Mesenteric fat pad (tissue), 1 donor: ENCODE results near the gene FAM171A2. TPM values are rescaled to one million over a fixed set of nuclear protein-coding genes. Genes with fewer than 3 reads are reported as not detected.
"Not testable (repeated sequence)": the region's sequence is repeated elsewhere in the genome, so short reads cannot be mapped to it uniquely, and the experiment has no call there.

Source experiments
- DNase-seq: peaks from one replicate; pipeline ENCODE4 v3.0.0-alpha.2; 2020; ENCODE audit warnings: low spot score
- total RNA-seq: library from RNA; stranded (reverse); fragmentation: NEBNext Ultra II Directional; extraction: Animal tissue kit (Norgen Biotek cat#: 25700); gene quantifications from one replicate; pipeline ENCODE4 v1.2.1, GENCODE V29; 2021
- donor health status: DM: yes; HTN: yes; CAD: no.

The FAM171A2 gene
- total RNA-seq, 1 donor from 2014 or later = 3.0 TPM

DNA sequence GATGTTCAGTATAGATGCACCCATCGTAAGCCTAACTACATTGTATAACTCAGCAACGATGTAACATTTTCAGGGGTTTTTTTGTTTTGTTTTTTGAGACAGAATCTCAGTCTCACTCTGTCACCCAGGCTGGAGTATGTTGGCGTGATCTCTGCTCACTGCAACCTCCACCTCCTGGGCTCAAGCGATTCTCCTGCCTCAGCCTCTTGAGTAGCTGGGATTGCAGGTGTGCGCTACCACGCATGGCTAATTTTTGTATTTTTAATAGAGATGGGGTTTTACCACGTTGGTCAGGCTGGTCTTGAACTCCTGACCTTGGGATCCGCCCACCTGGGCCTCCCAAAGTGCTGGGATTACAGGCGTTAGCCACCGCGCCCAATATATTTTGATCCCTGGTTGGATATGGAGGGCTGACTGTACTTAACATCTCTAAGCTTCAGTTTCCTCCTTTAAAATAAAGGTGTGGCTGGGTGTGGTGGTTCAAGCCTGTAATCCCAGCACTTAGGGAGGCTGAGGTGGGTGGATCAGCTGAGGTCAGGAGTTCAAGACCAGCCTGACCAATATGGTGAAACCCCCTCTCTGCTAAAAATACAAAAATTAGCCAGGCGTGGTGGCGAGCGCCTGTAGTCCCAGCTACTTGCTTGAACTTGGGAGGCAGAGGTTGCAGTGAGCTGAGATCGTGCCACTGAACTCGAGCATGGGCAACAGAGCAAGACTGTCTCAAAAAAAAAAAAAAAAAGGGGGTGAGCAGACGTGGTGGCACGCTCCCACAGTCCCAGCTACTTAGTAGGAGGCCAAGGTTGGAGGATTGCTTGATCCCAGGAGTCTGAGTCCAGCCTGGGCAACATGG, 16.2 kb downstream of the FAM171A2 start:
- DNase-seq = not testable (repeated sequence)

DNA sequence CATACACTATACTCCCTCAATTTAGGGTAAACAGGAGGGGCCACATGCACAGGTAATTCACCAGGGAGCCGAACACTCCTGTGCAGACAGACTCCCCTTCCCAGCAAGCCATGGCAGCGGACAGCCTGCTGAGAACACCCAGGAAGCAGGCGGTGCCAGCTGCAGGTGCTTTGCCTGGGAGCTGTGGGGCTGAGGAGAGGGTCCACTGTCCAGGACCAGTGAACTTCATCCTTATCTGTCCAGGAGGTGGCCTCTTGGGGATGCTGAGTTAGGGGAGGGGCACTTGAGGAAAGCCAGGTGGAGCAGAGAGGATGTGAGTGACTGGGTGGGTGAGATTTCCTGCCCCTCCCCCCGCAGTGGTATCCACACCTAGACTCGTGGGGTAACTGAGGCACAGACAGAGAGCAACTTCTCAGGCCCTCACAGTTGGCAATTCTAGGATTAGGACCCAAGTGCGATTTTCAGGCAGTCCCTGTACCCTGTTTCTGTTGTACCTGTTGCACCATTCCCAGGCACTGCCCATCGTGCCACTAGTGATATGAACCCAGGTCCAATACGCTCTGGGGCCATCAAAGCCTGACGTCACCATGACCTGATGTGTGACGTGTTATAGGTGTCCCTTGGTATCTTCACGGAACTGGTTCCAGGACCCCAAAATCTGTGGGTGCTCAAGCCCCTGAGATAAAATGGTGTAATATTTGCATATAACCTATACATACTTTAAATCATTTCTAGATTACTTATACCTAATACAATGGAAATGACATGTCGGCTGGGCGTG, 17.4 kb downstream of the FAM171A2 start:
- DNase-seq = no peak

DNA sequence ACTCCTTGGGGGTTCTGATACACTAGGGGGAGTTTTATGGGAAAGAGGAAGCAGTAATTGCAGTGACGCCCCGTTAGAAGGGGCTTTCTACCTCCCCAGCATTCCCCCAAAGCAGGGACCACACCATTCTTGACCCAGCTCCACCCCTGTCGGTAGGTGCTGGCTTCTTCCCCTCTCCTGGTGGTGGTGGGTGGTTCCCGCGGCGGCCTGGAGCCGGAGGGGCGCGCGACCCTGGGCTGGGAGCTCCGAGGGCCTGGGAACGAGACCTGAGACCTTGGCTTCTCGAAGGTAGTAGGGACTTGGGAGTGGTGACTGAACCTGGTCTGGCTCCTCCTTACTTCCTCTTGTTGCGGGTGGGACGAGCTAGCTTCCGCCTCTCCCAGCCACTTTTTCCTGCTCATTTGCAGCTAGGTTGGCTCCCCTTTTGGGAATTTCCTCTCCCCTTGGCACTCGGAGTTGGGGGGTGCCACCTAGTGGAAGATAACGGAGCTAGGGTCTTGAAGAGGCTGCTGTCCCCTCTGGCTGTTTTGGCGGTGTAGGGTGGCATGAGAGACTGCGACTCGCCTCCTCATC, 18.1 kb downstream of the FAM171A2 start:
- no peak for DNase-seq

DNA sequence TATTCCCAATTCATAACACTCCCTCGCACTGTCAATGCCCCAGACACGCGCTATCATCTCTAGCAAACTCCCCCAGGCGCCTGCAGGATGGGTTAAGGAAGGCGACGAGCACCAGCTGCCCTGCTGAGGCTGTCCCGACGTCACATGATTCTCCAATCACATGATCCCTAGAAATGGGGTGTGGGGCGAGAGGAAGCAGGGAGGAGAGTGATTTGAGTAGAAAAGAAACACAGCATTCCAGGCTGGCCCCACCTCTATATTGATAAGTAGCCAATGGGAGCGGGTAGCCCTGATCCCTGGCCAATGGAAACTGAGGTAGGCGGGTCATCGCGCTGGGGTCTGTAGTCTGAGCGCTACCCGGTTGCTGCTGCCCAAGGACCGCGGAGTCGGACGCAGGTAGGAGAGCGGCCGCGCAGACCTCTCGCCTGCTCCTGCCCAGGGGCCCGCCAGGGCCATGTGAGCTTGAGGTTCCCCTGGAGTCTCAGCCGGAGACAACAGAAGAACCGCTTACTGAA, 18.7 kb downstream of the FAM171A2 start, which contains the start of gene GRN:
Gene GRN (plus strand): TSS at position 364 of the 515 bp plus-strand sequence. CDS start 3,863 bp downstream, outside the sequence.
- peak; percentile 95 for DNase-seq

- DNase-seq = no peak
Observed at GRCh38 chr17:44343510-44344209, 20.0 kb downstream of the FAM171A2 start.

- not testable (repeated sequence) for DNase-seq
Observed at GRCh38 chr17:44340553-44340952, 23.1 kb downstream of the FAM171A2 start.

DNA sequence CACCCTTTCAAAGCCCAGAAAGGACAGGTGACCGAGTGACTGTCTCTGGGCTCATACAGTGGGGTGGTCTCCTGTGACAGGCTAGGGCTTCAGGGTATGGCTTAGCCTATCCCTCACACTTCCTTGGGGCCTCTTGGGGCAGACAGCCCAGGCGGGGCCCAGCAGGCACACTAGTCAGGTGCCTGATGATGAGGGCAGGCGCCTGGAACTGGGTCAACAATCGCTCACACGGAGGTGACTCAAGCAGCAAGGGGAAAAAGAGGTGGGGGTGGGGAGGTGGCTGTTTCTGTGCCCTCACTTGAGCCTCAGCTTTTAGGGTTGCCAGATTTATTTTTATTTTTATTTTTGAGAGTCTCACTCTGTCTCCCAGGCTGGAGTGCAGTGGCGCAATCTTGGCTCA, 25.0 kb downstream of the FAM171A2 start:
- no peak for DNase-seq

DNA sequence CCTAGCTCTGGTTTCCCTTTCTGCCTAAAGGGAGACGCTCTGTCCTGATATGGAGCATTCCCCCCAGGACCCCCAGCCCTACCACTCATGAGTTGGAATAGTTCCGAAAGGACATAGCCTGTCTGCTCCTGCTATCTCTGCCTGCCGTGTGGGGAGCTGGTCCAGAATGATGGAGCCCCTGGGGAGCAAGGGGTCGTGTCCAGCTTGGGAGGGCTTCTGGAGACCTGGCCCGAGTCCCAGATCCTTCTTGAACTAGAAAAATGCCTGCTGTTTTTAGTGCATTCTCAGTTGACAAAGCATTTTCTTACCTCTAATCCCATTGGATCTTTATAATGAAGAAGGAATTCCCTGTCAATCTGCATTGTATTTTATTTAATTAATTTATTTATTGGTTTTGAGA, 27.7 kb downstream of the FAM171A2 start:
- DNase-seq = no peak

GRCh38 chr17:44335564-44335963, 28.1 kb downstream of the FAM171A2 start:
- no peak for DNase-seq

DNA sequence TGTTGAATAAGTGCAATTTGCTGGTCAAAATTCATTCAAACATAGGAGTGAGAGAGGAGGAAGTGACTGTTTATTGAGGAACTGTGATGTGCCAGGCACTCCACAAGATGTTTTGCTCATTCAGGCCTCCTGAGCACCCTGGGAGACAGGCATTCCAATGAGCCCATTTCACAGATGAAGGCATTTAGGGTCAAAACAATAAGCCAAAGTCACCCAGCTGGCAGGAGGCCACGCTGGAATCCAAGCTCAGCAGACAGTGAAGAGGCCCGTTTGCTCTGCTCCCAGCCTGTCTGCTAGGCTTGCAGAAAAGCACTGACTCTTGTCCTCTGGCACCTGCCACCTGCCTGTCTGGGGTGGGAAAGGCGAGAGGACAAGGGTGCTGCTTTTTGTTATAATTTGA, 28.9 kb downstream of the FAM171A2 start:
- no peak for DNase-seq

DNA sequence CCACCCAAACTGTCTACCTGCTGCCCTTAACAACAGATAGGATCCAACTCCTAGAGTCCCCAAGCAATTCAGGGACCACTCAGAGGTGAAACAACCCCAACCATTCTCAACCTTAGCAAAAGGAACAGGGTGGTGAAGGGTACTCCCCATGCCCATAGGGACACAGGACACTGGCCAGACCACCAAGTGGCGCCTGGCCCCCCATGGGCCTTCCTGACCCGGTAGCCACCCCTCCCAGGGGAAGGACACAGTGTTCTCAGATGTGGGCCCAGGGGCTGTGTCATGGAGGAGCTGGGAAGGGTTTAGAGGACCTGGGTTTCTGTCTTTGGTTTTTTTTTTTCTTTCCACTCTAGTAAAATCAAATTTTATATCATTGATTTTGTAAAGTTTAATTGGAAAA, 29.3 kb downstream of the FAM171A2 start:
- no peak for DNase-seq

DNA sequence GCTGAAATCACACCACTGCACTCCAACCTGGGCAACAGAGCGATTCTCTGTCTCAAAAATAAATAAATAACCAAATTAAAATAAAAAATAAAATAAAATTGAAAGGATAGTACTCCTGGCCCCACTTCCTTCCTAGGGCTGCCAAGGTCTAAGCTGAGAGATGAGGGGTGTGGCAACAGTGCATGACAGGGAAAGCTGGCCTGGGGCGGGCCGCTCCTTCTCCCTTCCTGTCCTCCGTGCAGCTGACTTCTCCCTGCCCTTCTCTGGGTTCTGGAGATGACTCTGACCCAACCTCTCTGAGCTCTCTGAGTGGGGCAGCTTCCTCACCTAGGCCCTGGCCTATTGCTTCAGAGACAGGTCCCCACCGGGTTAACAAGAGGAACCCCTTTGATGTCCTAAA, 30.3 kb downstream of the FAM171A2 start:
- DNase-seq = no peak

DNA sequence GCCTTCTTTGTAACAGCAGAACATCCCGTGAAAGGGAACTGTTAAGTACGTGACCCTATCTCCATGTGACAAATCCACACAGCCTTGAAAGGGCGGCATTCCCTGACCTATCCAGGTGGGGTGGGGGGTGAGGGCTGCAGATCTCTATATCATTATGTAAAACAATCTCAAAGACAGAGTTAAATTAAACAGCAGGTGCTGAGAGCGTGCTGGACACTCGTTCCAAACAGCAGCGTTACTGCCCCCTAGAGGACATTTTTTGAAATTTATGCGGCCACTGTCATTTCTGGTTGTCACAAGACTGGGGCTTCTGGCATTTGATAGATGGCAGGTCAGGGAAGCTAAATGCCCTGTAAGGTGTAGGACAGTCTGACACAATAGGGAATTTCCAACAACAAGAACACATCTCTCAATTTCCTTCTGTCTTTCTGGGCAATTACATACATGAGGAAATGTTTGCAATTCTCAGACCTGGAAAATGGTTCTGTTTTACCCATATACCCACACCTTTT, 32.3 kb downstream of the FAM171A2 start:
- no peak for DNase-seq

GRCh38 chr17:44330263-44330662, 33.4 kb downstream of the FAM171A2 start:
- DNase-seq = not testable (repeated sequence)

DNA sequence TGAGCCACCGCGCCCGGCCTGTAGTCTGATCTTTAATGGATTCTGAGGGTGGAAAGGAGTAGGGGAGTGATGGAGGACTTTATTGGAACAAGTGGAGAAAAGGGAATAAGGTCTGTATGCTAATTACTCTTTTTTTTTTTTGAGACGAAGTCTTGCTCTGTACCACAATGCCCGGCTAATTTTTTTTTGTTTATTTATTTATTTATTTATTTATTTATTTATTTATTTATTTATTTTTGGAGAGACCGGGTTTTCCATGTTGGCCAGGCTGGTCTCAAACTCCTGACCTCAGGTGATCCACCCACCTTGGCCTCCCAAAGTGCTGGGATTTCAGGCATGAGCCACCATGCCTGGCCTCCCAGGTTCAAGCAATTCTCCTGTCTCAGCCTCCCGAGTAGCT, 34.1 kb downstream of the FAM171A2 start:
- not testable (repeated sequence) for DNase-seq

GRCh38 chr17:44327715-44328449, 35.8 kb downstream of the FAM171A2 start:
- no peak for DNase-seq

DNA sequence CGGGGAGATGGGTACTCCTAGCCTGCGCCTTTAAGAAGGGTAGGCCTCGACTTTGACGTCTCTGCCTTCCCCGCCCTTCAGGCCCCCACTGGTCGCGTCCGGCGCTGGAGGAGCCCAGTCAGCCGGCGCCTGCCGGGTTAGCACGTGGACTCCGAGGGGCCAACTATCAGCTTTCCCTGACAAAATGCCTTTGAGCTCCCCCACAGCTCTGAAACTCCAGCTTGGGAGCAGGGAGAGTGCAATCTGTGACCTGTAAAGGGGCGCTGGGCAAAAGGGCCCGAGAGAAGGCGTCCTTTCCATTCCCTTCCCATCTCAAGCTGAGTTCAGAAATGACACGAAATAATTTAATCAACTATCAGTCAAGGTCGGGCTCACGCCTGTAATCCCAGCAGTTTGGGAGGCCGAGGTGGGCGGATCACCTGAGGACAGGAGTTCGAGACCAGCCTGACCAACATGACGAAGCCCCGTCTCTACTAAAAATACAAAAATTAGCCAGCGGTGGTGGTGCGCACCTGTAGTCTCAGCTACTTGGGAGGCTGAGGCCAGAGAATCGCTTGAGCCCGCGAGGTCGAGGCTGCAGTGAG, 36.7 kb downstream of the FAM171A2 start:
- peak; percentile 97 for DNase-seq

GRCh38 chr17:44324571-44325275, 38.9 kb downstream of the FAM171A2 start, which contains the start of gene SLC25A39:
Gene SLC25A39 (minus strand): TSS chr17:44324823. CDS start chr17:44323562, 1,261 bp downstream.
- DNase-seq = peak; percentile 99

DNA sequence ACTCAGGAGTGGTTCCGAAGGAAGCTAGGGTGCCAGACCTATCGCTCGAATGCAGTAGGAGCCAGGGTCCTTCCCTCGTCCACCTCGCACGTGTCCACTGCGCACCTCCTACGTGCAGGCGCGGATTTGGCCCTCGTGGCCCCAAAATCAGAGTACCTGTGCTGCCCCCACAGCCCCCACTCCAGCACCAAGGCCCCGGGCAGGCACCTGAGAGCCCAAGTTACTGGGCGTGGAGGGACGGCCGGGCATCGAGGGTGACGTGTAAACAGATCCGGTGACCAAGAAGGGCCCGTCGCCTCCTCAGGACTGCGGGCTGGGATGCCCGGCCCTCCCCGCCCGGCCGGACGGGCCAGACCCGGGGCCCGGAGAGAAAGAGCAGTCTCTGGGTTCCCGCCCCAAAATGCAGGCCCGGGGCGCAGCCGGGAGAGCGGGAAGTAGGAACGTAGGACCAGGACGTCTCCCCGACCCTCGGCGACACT, 39.5 kb downstream of the FAM171A2 start:
- no peak for DNase-seq
